ENCODE results near the gene MYH6.
A peak's percentile ranks its signal among the peaks of the same experiment; 100 is the strongest.

MYH6 gene

DNA sequence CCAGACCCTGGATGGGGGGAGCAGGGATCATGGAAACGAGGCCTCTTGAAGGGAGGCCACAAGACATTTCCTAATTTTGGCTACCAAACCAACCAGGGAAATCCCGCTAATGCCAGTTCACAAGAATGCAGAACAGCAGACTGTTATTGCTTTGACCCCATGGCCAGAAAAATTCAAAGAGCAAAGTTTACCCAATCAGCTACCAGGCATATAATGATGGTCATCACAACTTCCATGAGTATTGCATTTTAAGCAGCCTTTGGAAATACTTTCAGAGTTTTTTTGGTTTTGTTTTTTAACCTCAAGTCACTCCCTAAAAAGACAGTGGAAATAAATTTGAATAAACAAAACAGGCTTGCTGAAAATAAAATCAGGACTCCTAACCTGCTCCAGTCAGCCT is 35.6 kb downstream of the MYH6 start, which contains the start of gene IL25:
IL25 (plus strand) TSS at position 301 of the 400 bp plus-strand sequence.
- TF ChIP-seq, protein P1, sequence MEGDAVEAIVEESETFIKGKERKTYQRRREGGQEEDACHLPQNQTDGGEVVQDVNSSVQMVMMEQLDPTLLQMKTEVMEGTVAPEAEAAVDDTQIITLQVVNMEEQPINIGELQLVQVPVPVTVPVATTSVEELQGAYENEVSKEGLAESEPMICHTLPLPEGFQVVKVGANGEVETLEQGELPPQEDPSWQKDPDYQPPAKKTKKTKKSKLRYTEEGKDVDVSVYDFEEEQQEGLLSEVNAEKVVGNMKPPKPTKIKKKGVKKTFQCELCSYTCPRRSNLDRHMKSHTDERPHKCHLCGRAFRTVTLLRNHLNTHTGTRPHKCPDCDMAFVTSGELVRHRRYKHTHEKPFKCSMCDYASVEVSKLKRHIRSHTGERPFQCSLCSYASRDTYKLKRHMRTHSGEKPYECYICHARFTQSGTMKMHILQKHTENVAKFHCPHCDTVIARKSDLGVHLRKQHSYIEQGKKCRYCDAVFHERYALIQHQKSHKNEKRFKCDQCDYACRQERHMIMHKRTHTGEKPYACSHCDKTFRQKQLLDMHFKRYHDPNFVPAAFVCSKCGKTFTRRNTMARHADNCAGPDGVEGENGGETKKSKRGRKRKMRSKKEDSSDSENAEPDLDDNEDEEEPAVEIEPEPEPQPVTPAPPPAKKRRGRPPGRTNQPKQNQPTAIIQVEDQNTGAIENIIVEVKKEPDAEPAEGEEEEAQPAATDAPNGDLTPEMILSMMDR (conservative IDR thresholded peaks at IDR 0.05; ENCODE audit: low read length), result no peak
- DNase-seq (ENCODE audit: low read depth), result no peak
- no peak within 1 kb of the TSS for H3K4me3 ChIP-seq (ENCODE audit: low read length)

DNA sequence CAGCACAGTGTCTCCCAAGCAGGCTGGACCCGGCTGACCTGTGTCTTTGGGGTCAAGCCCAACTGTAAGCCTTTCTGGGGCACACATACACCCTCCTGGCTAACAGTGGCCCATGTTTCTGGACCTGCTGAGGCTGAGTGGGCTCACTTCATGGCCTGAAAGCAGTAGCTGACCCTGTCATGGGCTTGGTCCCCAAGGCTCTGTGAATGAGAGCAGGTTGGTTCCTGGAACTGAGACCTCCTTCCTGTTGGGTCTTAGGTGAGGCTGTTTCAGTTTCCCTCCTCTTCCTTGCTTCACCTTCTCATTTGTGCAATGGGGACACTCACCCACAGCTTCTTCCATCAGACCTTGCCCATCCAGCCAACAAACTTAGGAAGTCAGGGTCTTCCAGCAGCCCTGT is 36.2 kb downstream of the MYH6 start:
- H3K4me3 ChIP-seq (ENCODE audit: low read length), result no peak overlapping the region
- no peak for DNase-seq (ENCODE audit: low read depth)
- TF ChIP-seq, protein P1 (conservative IDR thresholded peaks at IDR 0.05; ENCODE audit: low read length), result no peak

DNA sequence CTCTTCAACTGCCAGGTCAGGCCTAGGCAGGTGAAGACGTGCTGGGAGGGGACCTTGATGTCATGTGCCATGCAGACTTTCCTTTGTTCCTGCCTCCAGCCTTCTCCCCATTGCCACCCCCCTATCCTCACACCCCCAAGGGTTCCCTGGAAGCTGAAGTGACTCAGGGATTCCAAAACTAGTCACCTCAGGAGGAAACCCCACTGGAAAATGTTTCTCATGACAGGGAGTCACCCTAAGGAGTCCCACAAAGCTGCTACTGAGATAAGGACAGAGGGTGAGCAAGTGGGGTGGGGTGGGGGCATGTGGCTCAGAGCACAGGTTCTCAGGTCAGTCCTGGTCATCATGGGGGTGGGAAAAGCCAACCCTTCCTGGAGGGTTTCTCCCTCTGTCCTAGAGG is 37.9 kb downstream of the MYH6 start:
- no peak for DNase-seq (ENCODE audit: low read depth)
- TF ChIP-seq, protein P1 (conservative IDR thresholded peaks at IDR 0.05; ENCODE audit: low read length), result no peak
- no peak overlapping the region for H3K4me3 ChIP-seq (ENCODE audit: low read length)

DNA sequence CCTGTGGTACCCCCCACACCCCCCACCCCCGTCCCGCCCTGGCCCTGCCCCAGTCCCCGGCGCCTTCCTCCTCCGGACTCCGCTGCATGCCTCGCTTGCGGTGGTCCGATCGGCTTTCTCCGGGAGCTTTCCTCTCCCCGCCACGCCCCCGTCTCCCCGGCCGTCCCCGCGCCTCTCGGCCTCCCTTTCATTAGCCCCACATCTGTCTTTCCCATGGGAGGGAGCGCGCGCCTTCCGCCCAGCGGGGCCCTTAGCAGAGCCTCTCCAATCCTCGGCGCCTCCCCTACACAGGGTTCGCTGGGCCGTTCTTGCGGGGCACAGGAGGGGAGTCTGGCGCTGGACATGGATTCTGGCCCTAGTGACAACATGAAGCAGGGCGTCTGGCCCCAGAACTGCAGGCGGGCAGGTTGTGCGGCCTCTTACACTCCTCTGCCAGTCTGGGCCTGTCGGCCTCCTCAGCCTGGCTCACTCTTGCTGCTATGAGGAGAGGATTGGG is 41.6 kb downstream of the MYH6 start:
- H3K4me3 ChIP-seq (ENCODE audit: low read length), result peak overlapping the region; percentile 56
- TF ChIP-seq, protein P1 (conservative IDR thresholded peaks at IDR 0.05; ENCODE audit: low read length), result no peak
- DNase-seq (ENCODE audit: low read depth), result peak; percentile 54

DNA sequence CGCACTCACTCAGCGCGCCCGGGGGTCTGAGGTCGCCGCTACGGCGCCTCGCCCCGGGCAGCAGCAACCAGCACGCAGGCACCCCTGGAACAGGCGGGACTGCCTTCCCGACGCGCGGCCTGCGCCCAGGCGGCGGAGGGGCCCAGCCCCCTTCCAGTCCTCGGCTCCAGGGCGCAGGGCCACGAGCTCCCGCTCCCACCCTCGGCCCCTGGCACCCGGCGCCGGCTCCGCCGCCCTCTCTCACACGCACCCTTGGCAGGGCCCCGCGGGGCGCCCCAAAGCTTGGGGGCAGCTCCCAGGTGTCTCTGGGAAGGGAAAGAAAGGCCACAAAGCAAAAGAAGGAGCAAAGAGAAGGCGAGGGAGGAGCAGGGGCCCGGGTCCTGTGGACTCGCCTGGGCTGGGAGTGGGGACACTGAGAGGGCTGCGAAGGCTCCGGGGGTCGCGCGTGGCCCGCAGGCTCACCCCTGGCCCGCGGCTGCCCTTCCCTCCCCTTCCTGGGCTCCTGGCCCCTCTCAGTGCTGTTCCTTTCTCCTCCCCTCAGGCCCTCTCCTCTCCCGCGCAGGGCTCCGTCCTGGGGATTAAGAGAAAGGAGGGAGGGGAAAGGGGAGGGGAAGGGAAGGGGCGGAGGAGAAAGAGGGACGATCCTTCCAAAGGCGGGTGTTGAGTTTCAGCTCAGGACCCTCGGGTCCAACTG is 42.2 kb downstream of the MYH6 start:
- peak overlapping the region; percentile 56 for H3K4me3 ChIP-seq (ENCODE audit: low read length)
- no peak for DNase-seq (ENCODE audit: low read depth)
- TF ChIP-seq, protein P1 (conservative IDR thresholded peaks at IDR 0.05; ENCODE audit: low read length), result no peak

DNA sequence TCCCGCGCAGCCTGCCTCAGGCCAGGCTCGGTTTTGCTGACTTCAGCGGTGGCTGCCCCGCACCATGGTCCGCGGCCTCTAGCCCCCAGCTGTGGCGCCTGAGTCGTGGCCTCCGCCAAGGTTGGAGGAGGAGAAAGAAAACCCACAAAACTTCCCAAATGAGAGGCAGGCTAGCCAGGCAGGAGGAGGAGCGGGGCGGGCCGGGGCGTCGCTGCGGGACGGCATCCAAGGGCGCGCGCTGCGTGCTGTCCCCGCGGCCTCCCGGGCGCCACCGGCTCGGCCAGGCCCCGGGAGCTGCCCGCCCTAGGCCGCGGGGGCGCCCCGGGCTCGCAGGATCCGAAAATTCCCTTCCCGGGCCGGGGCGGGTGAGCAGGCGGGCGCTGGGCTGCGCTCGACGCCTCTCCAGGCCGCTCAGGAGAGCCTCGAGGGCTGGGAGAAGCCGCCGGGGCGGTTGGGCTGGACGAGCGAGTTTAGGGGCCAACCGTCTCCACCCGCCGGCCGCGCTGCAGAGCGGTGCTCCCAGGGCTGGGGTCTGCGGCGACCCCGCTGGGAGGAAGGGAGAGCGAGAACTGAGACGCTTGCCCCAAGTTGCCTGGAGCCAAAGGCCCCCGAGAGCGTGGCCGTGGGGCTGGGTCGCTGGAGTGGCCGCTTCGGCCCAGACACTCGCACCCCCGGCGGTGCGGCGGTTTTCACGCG is 42.9 kb downstream of the MYH6 start, which contains the start of gene EFS:
EFS (minus strand) TSS at position 137 of the 696 bp plus-strand sequence. CDS start 147 bp downstream, outside the sequence.
- DNase-seq (ENCODE audit: low read depth), result peak; percentile 38
- TF ChIP-seq, protein P1 (conservative IDR thresholded peaks at IDR 0.05; ENCODE audit: low read length), result no peak
- peak within 1 kb of the TSS; percentile 66 for H3K4me3 ChIP-seq (ENCODE audit: low read length)

All from AG10803 (cell line).